A549 (cell line): ENCODE measurements around the gene SLC18A3. TPM values are rescaled to one million over a fixed set of nuclear protein-coding genes. Genes with fewer than 3 reads are reported as not detected.

Experiments used
- ATAC-seq, 2 experiments: fragments of 200-7000 bp in 1 of 2; fragments of >200 bp in 1 of 2; cut with Nextera tagmentation in 1 of 2; cut with Tn5 transposase in 1 of 2; 3 replicates each; pipeline versions ENCODE4 v1.8.0 to v1.9.1; 2018 to 2020; ENCODE audit warnings: mild to moderate bottlenecking in 1 of 2, moderate library complexity in 1 of 2
- CTCF ChIA-PET: fragments of 300-600 bp; sonication (Branson Sonifier 250); formaldehyde crosslinking; extraction: SDS; loops from one replicate; lab custom pipeline; 2021; ENCODE audit warnings: antibody characterized with exemption, inconsistent platforms; lab: Yijun Ruan, JAX
- POLR2A ChIA-PET: fragments of 350-600 bp; formaldehyde crosslinking; extraction: SDS; loops from one replicate; lab custom pipeline; 2021; ENCODE audit warnings: antibody characterized with exemption, inconsistent platforms; lab: Yijun Ruan, JAX
- DNase-seq, 2 experiments: peaks; one replicate each; pipeline versions ENCODE4 v3.0.0 to v3.0.0-alpha.2; 2011 to 2016; ENCODE audit warnings: low read depth in 1 of 2, low spot score in 1 of 2
- FAIRE-seq: peaks from 2 replicates; lab custom pipeline; 2011; peaks lifted over from hg19 to GRCh38; lab: Jason Lieb, UNC
- H3K27ac ChIP-seq, 2 experiments: fragments of >200 bp; sonication (Bioruptor Twin); formaldehyde crosslinking; 3 replicates each; pipeline ENCODE4 v1.5.1; 2016 to 2017
- H3K4me1 ChIP-seq: fragments of >200 bp; sonication (Bioruptor Twin); formaldehyde crosslinking; 3 replicates; pipeline ENCODE4 v1.6.1; 2016
- H3K4me2 ChIP-seq: fragments of >200 bp; sonication (Bioruptor Twin); formaldehyde crosslinking; 3 replicates; pipeline ENCODE4 v1.6.1; 2016
- H3K4me3 ChIP-seq: fragments of >200 bp; sonication (Bioruptor Twin); formaldehyde crosslinking; 3 replicates; pipeline ENCODE4 v1.5.1; 2016
- H3K9me3 ChIP-seq: fragments of >200 bp; sonication (Bioruptor Twin); formaldehyde crosslinking; 3 replicates; pipeline ENCODE4 v1.6.1; 2016
- ATOH8 ChIP-seq: fragments of 250-450 bp; sonication (Bioruptor Pico); IDR thresholded peaks from 2 replicates; pipeline ENCODE4 v1.5.0; 2020; ENCODE audit warnings: low read depth, mild to moderate bottlenecking, moderate library complexity
- BCL3 ChIP-seq: fragments of >200 bp; sonication (Bioruptor Twin); formaldehyde crosslinking; IDR thresholded peaks from 3 replicates; pipeline ENCODE4 v1.6.1; 2016
- BHLHE40 ChIP-seq: IDR thresholded peaks from 2 replicates; pipeline ENCODE4 v1.6.1; 2012; ENCODE audit warnings: low read depth, low read length, inconsistent platforms
- CBX2 ChIP-seq: fragments of 200-600 bp; sonication (generic); IDR thresholded peaks from 2 replicates; pipeline ENCODE4 v1.6.1; 2016; ENCODE audit warnings: low read depth, mild to moderate bottlenecking, borderline replicate concordance
- CEBPB ChIP-seq, 2 experiments: fragments of >200 bp in 1 of 2; sonication (Bioruptor Twin) in 1 of 2; formaldehyde crosslinking in 1 of 2; IDR thresholded peaks; 2 replicates each; pipeline ENCODE4 v1.6.1; 2012 to 2016
- CHD2 ChIP-seq: fragments of 150-350 bp; IDR thresholded peaks from 2 replicates; pipeline ENCODE4 v1.6.1; 2014; ENCODE audit warnings: low read length; ENCODE audit not compliant: partially characterized antibody
- CTCF ChIP-seq: fragments of >200 bp; sonication (Bioruptor Twin); formaldehyde crosslinking; IDR thresholded peaks from 3 replicates; pipeline ENCODE4 v1.5.1; 2016
- E2F6 ChIP-seq: IDR thresholded peaks from 2 replicates; pipeline ENCODE4 v1.6.1; 2012; ENCODE audit warnings: low read depth, borderline replicate concordance
- EHF ChIP-seq: fragments of 250-450 bp; sonication (Bioruptor Pico); IDR thresholded peaks from 2 replicates; pipeline ENCODE4 v1.5.0; 2020; ENCODE audit warnings: mild to moderate bottlenecking
- ELK1 ChIP-seq: fragments of 150-350 bp; IDR thresholded peaks from 2 replicates; pipeline ENCODE4 v1.6.1; 2014; ENCODE audit warnings: low read depth, mild to moderate bottlenecking, low read length
- EP300 ChIP-seq, 2 experiments: fragments of >200 bp; sonication (Bioruptor Twin); formaldehyde crosslinking; IDR thresholded peaks; 2 replicates in 1 of 2; 3 replicates in 1 of 2; pipeline ENCODE4 v1.6.1; 2016 to 2017
- FOSB ChIP-seq: fragments of 250-450 bp; sonication (Bioruptor Pico); IDR thresholded peaks from 2 replicates; pipeline ENCODE4 v1.5.0; 2020; ENCODE audit warnings: mild to moderate bottlenecking, moderate library complexity
- FOSL2 ChIP-seq, 2 experiments: fragments of 450-650 bp in 1 of 2; fragments of >200 bp in 1 of 2; sonication (Bioruptor Twin) in 1 of 2; formaldehyde crosslinking; IDR thresholded peaks; 2 replicates each; pipeline versions ENCODE4 v1.5.0 to v1.6.1; 2016 to 2020; ENCODE audit warnings: mild to moderate bottlenecking in 1 of 2, moderate library complexity in 1 of 2
- FOXS1 ChIP-seq: fragments of 250-450 bp; sonication (Bioruptor Pico); IDR thresholded peaks from 2 replicates; pipeline ENCODE4 v1.5.0; 2020; ENCODE audit warnings: mild to moderate bottlenecking, moderate library complexity
- HMGXB4 ChIP-seq: fragments of 250-450 bp; sonication (Bioruptor Pico); IDR thresholded peaks from 2 replicates; pipeline ENCODE4 v1.5.0; 2021; ENCODE audit warnings: mild to moderate bottlenecking, moderate library complexity, borderline replicate concordance
- HOXA7 ChIP-seq: fragments of 250-450 bp; sonication (Bioruptor Pico); IDR thresholded peaks from 2 replicates; pipeline ENCODE4 v1.5.0; 2020; ENCODE audit warnings: mild to moderate bottlenecking, moderate library complexity
- KDM1A ChIP-seq: fragments of 200-600 bp; sonication (generic); IDR thresholded peaks from 2 replicates; pipeline ENCODE4 v1.6.1; 2016; ENCODE audit warnings: low read depth, mild to moderate bottlenecking
- MAFK ChIP-seq: fragments of 450-650 bp; IDR thresholded peaks from 2 replicates; pipeline ENCODE4 v1.6.1; 2014; ENCODE audit not compliant: partially characterized antibody
- MAX ChIP-seq: IDR thresholded peaks from 2 replicates; pipeline ENCODE4 v1.6.1; 2012
- MYC ChIP-seq: IDR thresholded peaks from 2 replicates; pipeline ENCODE4 v1.6.1; 2012; ENCODE audit warnings: mild to moderate bottlenecking, inconsistent platforms, low read length, improper control_type of control experiment, borderline replicate concordance
- NR3C1 ChIP-seq: fragments of >200 bp; sonication (Bioruptor Twin); formaldehyde crosslinking; IDR thresholded peaks from 3 replicates; pipeline ENCODE4 v1.6.1; 2017
- RAD21 ChIP-seq, 2 experiments: fragments of >200 bp in 1 of 2; sonication (Bioruptor Twin) in 1 of 2; formaldehyde crosslinking in 1 of 2; IDR thresholded peaks in 1 of 2; conservative IDR thresholded peaks in 1 of 2; 2 replicates in 1 of 2; 3 replicates in 1 of 2; pipeline ENCODE4 v1.6.1; 2012 to 2018; ENCODE audit warnings: inconsistent platforms in 1 of 2
- RCOR1 ChIP-seq: fragments of 150-350 bp; IDR thresholded peaks from 2 replicates; pipeline ENCODE4 v1.6.1; 2014; ENCODE audit warnings: antibody characterized with exemption, low read length, low read depth
- SMC3 ChIP-seq: fragments of >200 bp; sonication (Bioruptor Twin); formaldehyde crosslinking; IDR thresholded peaks from 3 replicates; pipeline ENCODE4 v1.6.1; 2018; ENCODE audit warnings: inconsistent platforms
- SREBF2 ChIP-seq: fragments of 450-650 bp; IDR thresholded peaks from 2 replicates; pipeline ENCODE4 v1.6.1; 2014; ENCODE audit warnings: mild to moderate bottlenecking, moderate library complexity
- ZC3H11A ChIP-seq: fragments of 450-650 bp; IDR thresholded peaks from 2 replicates; pipeline ENCODE4 v1.6.1; 2014; ENCODE audit warnings: antibody characterized with exemption, mild to moderate bottlenecking
- WGBS: methylation state at CpG from one replicate; pipeline ENCODE4 v1.1.6; 2017; ENCODE audit errors: missing lambda C conversion rate; 5-methylcytosine and 5-hydroxymethylcytosine counted together
- polyA plus RNA-seq, 4 experiments: library from polyadenylated mRNA; depleted of rRNA in 3 of 4; stranded (reverse); fragments of >200 nt; fragmentation: RNase III in 1 of 4; extraction: RNeasy Plus Mini Kit Qiagen cat#74134 plus additional on column Dnase treatment in 1 of 4; gene quantifications; 2 replicates in 3 of 4; 3 replicates in 1 of 4; pipeline ENCODE4 v1.2.3, GENCODE V29; 2011 to 2017

SLC18A3 gene
- polyA plus RNA-seq, 2 of the 4 experiments (the other 2 are of a cell fraction), result not detected

GRCh38 chr10:49628599-49628998 lies 18.5 kb downstream of the SLC18A3 start:
- H3K4me1 ChIP-seq, result no peaks in the 10 kb centered on the region
- ATAC-seq, result no peak
- POLR2A ChIA-PET, result no interaction called here
- no peaks in the 10 kb centered on the region for H3K9me3 ChIP-seq
- TF ChIP-seq RCOR1 (no peak), RAD21 (conservative IDR thresholded peaks at IDR 0.05 in 1 of 2, IDR thresholded peaks at IDR 0.05 in 1 of 2) (no peak), SREBF2 (no peak), FOXS1 (CRISPR knock-in tag) (no peak), BCL3 (no peak), KDM1A (no peak), MYC (no peak), CHD2 (no peak), FOSL2 (IDR thresholded peaks at IDR 0.05) (no peak), FOSL2 (CRISPR knock-in tag; IDR thresholded peaks at IDR 0.05) (no peak), BHLHE40 (no peak), FOSB (CRISPR knock-in tag) (no peak), E2F6 (no peak), CTCF (no peak), HOXA7 (CRISPR knock-in tag) (no peak)
- H3K27ac ChIP-seq, result no peak overlapping the region
- H3K4me3 ChIP-seq, result no peak overlapping the region
- no peak overlapping the region for H3K4me2 ChIP-seq
- no peak for DNase-seq
- 65% methylated on average over 8 of the region's 8 CpGs for WGBS
- CTCF ChIA-PET, result interaction anchor here (1.3 kb wide), 1 partner anchor 35 kb away, joined by 5 read pairs; no protein-coding TSS in a partner anchor
- FAIRE-seq, result no peak

GRCh38 chr10:49629431-49629881 lies 19.3 kb downstream of the SLC18A3 start:
- Histone ChIP-seq H3K4me2 (no peak overlapping the region), H3K9me3 (no peaks in the 10 kb centered on the region), H3K4me1 (no peaks in the 10 kb centered on the region), H3K27ac (no peak overlapping the region), H3K4me3 (no peak overlapping the region)
- ChIA-PET CTCF (no interaction called here), POLR2A (no interaction called here)
- DNase-seq (no peak), ATAC-seq (no peak), FAIRE-seq (no peak)
- TF ChIP-seq CBX2 (no peak), ATOH8 (no peak), EHF (CRISPR knock-in tag) (no peak), SMC3 (no peak), ELK1 (no peak), CEBPB (IDR thresholded peaks at IDR 0.05) (no peak), EP300 (IDR thresholded peaks at IDR 0.05) (no peak), MAX (no peak), MAFK (no peak), E2F6 (no peak), ZC3H11A (no peak), NR3C1 (no peak), HMGXB4 (CRISPR knock-in tag) (no peak)
- WGBS, result 54% methylated on average over 9 of the region's 9 CpGs
